ENCODE measurements around the gene FAM229A. TPM values are rescaled to one million over a fixed set of nuclear protein-coding genes. Genes with fewer than 3 reads are reported as not detected.
"Not testable (repeated sequence)": the region's sequence is repeated elsewhere in the genome, so short reads cannot be mapped to it uniquely, and the experiment has no call there.

FAM229A gene
- total RNA-seq, 1 experiment from 2014 or later, result 0.84 TPM

DNA sequence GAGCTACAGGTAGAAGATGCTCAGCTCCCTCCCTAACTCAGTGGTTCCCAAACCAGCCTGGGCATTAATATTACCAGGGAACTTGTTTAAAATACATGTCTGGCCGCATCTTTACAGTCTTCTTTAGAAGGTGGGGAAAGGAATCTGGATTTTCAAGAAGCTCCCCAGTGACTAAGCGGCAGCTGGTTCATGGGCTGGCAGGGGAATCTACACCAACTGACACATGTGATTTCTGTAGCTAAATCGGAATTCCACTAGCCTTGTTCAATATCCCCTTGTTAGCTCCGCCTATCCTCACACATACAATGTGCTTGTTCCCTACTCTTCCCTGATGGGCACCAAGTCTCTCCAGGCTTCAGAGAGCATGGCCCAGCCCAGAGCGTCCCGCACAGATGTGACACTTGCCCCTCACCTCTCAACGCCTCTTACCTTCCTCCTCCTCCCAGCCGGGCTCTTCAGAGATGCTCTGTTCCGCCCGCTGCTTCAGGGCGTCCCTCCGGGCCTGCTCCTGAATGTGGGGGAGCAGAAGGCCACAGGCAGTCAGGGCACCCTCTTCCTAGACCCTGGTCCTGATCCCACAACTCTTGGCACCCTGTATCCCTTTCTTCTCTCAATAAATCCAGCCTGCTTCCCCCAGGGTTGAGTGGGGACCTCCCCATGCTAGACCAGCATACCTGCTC, 15.4 kb upstream of the FAM229A start:
- DNase-seq (ENCODE audit: low read depth), result no peak

GRCh38 chr1:32376199-32376598, 13.9 kb upstream of the FAM229A start:
- DNase-seq (ENCODE audit: low read depth), result no peak

GRCh38 chr1:32373996-32374592, 11.8 kb upstream of the FAM229A start:
- no peak for DNase-seq (ENCODE audit: low read depth)

- DNase-seq (ENCODE audit: low read depth), result no peak
These were observed 10.0 kb upstream of the FAM229A start for GRCh38 chr1:32372149-32372756.

DNA sequence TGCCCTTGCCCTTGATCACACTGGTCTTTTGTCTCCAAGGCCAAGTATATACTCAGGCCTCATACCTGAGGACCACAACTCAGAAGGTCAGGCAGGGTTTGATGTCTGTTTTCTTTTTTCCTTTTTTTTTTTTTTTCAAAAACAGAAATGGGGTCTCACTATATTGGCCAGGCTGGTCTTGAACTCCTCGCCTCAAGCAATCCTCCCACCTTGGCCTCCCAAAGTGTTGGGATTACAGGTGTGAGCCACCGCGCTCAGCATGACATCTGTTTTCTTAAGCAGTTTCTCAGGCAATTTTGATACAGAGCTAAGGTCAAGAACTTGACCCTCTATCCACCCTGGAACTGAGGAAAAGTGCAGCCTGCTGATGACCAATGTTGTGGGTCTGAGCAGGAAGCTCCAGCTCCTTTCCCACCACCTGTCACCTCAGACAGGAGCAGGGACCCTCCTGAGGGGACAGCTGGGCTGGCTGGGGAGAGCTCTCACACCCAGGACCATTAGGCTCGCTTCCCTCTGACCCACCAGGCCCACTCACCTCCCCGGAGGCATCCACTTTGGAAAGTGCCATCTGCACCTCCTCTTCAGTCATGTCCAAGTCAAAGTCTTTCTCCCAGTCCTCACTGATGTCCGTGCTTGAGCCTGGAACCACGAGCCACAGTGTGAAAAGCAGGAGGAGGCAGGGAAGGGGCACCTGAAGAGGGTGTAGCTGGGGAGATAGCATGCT, 5.8 kb upstream of the FAM229A start:
- no peak for DNase-seq (ENCODE audit: low read depth)

DNA sequence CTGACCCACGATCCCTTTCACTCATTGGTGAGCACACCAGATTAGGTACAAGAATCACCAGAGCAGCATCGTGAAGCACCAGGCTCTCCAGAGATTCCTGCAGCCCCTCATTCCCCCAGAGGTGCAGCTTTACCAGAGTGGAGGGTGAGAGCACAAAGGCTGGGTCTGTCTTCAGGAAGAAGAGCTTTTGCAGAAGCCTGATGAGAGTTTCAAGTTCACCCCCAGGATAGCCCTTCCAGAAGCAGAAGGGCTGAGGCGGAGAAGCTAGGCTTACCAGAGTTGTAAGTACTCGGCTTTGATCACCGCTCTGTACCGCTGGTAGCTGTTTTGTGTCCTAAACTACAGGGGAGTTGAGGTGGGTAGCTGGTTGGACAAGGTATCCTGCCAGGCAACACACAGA, 3.2 kb upstream of the FAM229A start:
- DNase-seq (ENCODE audit: low read depth), result no peak

DNA sequence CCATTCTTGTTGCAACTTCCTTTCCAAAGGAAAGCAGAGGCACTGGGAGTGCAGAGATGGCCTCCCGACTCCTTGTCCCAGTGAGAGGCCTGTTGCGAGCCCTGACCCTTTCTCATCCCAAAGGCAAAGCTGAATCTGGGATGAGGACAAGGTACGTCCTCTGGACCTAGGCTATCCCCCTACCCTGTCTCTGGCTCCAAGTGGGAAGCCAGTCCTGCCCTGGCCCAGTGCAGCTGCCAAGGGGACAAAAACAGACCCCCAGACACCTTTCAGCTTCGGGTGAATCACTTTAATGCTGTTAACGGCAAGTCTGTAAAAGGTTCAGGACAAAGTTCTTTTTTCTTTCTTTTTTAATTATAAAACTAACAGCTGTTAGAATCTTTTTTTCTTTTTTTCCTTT, 2.6 kb upstream of the FAM229A start:
- DNase-seq (ENCODE audit: low read depth), result no peak

DNA sequence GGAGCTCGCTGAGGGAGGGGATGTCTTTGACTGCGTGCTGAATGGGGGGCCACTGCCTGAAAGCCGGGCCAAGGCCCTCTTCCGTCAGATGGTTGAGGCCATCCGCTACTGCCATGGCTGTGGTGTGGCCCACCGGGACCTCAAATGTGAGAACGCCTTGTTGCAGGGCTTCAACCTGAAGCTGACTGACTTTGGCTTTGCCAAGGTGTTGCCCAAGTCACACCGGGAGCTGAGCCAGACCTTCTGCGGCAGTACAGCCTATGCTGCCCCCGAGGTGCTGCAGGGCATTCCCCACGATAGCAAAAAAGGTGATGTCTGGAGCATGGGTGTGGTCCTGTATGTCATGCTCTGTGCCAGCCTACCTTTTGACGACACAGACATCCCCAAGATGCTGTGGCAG, 1.4 kb upstream of the FAM229A start:
- no peak for DNase-seq (ENCODE audit: low read depth)

GRCh38 chr1:32361674-32362473, 411 bp downstream of the FAM229A start:
- peak; percentile 28 for DNase-seq (ENCODE audit: low read depth)

DNA sequence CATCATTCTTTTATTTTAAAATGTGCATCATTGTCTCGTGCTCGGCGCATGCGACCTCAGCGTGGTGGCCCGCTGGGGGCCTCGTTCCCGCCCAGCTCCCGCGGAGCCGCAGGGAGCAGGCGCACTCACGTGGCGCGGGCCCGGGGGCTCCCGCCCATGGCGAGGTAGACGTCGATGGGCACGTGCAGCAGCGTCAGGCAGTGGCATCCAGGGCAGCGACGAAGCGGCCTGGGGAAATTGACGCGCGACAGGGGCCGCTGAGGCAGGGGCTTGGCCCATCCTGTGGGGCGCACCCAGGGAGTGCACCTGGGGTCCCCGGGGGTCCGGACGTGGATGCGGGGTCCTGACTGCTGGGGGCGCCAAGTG, 994 bp downstream of the FAM229A start:
- no peak for DNase-seq (ENCODE audit: low read depth)

GRCh38 chr1:32358435-32358834, 3.9 kb downstream of the FAM229A start:
- no peak for DNase-seq (ENCODE audit: low read depth)

- DNase-seq (ENCODE audit: low read depth), result no peak
These were observed 4.7 kb downstream of the FAM229A start for GRCh38 chr1:32357614-32358013.

- DNase-seq (ENCODE audit: low read depth), result no peak
These were observed 5.8 kb downstream of the FAM229A start for GRCh38 chr1:32356478-32356877.

- not testable (repeated sequence) for DNase-seq (ENCODE audit: low read depth)
These were observed 6.5 kb downstream of the FAM229A start for GRCh38 chr1:32355778-32356177.

DNA sequence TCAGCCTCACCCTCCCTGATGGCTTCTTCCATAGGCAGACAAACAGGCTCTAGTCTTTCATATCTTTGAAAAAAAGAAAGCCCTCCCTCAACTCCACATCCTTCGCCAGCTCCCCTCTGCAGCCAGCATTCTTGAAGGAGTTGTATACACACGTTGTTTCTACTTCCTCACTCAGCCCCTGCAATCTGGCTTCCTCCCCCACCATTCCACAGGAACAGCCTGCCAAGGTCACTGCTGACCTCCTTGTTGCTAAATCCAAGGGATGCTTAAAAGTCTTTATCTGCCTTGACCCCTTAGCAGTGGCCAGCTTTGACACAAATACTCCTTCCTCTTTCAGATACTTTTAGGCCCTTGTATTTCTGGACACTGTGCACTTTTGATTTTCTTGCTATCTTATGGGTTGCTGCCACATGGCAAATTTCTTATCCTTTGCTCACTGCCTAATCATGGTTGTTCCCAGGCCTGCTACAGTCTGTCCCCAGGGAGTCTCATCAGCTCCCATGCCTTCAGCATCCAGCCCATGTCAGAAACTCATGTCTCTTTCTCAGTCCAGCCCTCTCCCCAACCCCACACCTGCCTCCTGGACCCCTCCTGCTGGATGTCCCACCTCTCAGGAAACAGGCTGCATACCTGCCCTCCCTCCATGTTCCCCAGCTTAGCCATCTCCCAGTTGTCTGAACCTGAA, 8.3 kb downstream of the FAM229A start:
- no peak for DNase-seq (ENCODE audit: low read depth)

- no peak for DNase-seq (ENCODE audit: low read depth)
These were observed 8.9 kb downstream of the FAM229A start for GRCh38 chr1:32353431-32353830.

DNA sequence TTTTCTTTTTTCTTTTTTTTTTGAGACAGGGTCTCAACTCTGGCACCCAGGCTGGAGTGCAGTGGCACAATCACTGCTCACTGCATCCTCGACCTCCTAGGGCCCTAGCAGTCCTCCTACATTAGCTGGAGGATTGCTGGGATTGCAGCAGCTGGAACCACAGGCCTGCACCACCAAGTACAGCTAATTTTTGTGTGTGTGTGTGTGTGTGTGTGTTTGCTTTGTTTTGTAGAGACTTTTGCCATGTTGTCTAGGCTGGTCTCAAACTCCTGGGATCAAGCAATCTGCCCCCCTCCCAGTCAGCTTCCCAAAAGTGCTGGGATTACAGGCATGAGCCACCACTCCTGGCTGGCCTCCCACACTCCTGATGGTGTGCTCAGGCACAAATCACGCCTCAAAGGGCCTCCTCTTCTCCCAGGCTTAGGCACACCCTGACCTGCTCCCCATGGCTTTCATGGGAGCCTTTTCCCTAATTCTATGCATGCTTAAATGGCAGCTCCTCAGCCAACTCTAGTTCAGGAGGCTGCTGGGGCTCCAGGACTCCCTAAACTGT, 9.4 kb downstream of the FAM229A start:
- no peak for DNase-seq (ENCODE audit: low read depth)

DNA sequence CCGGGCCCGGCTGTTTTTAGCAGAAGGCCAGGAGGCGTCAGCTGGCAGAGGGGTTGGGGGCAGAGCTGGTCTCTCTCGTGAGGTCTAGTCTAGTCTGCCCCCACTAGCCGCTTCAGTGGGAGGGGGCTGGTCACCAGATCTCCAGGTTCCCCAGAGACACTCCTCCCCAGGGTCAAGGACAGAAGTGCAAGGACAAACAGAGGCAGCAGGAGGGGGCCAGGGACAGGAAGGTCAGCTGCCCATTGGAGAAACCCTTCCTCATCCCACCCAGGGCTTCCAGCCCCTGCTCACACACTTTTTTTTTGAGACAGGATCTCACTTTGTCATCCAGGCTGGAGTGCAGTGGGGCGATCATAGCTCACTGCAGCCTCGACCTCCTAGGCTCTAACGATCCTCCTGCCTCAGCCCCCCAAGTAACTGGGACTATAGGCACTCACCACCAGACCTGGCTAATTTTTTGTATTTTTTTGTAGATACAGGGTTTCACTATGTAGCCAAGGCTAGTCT, 10.0 kb downstream of the FAM229A start:
- no peak for DNase-seq (ENCODE audit: low read depth)

- peak; percentile 90 for DNase-seq (ENCODE audit: low read depth)
These were observed 10.7 kb downstream of the FAM229A start for GRCh38 chr1:32351399-32352238.
